Measurements from ENCODE around the gene TSNAXIP1.

DNA sequence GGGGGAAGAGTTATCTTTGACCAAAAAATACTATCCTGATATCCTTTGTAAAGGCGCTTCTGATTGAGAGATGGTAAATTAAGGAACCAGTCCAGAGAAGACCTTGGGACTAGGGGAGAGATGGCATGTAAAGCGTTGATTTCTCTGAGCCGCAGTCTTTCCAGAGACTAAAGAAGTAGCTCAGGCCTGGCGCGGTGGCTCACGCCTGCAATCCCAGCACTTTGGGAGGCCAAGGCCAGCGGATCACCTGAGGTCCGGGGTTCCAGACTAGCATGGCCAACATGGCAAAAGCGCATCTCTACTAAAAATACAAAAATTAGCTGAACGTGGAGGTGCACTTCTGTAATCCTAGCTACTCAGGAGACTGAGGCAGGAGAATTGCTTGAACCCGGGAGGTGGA is 41.4 kb downstream of the TSNAXIP1 start:
- no peak for TF ChIP-seq CEBPB (IDR thresholded peaks at IDR 0.05)
- TF ChIP-seq ZBTB7A (IDR thresholded peaks at IDR 0.05; ENCODE audit: low read depth) = no peak
- TF ChIP-seq TAF1 (IDR thresholded peaks at IDR 0.05; ENCODE audit: low read depth) = no peak
- no peak for TF ChIP-seq RAD21 (IDR thresholded peaks at IDR 0.05; ENCODE audit: low read depth)
- TF ChIP-seq YY1 (IDR thresholded peaks at IDR 0.05; ENCODE audit: low read depth) = no peak
- TF ChIP-seq, protein P1, sequence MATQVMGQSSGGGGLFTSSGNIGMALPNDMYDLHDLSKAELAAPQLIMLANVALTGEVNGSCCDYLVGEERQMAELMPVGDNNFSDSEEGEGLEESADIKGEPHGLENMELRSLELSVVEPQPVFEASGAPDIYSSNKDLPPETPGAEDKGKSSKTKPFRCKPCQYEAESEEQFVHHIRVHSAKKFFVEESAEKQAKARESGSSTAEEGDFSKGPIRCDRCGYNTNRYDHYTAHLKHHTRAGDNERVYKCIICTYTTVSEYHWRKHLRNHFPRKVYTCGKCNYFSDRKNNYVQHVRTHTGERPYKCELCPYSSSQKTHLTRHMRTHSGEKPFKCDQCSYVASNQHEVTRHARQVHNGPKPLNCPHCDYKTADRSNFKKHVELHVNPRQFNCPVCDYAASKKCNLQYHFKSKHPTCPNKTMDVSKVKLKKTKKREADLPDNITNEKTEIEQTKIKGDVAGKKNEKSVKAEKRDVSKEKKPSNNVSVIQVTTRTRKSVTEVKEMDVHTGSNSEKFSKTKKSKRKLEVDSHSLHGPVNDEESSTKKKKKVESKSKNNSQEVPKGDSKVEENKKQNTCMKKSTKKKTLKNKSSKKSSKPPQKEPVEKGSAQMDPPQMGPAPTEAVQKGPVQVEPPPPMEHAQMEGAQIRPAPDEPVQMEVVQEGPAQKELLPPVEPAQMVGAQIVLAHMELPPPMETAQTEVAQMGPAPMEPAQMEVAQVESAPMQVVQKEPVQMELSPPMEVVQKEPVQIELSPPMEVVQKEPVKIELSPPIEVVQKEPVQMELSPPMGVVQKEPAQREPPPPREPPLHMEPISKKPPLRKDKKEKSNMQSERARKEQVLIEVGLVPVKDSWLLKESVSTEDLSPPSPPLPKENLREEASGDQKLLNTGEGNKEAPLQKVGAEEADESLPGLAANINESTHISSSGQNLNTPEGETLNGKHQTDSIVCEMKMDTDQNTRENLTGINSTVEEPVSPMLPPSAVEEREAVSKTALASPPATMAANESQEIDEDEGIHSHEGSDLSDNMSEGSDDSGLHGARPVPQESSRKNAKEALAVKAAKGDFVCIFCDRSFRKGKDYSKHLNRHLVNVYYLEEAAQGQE (IDR thresholded peaks at IDR 0.05; ENCODE audit: low read depth) = no peak
- TF ChIP-seq, protein P2, sequence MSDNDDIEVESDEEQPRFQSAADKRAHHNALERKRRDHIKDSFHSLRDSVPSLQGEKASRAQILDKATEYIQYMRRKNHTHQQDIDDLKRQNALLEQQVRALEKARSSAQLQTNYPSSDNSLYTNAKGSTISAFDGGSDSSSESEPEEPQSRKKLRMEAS (IDR thresholded peaks at IDR 0.05) = no peak
- TF ChIP-seq TCF12 (IDR thresholded peaks at IDR 0.05; ENCODE audit: low read depth) = no peak
- no peak for TF ChIP-seq FOXM1 (IDR thresholded peaks at IDR 0.05; ENCODE audit: borderline replicate concordance, low read depth)
- no peak for TF ChIP-seq EP300 (IDR thresholded peaks at IDR 0.05; ENCODE audit: borderline replicate concordance)
- TF ChIP-seq EGR1 (IDR thresholded peaks at IDR 0.05) = no peak
- TF ChIP-seq TEAD4 (IDR thresholded peaks at IDR 0.05) = no peak
- TF ChIP-seq, protein P3, sequence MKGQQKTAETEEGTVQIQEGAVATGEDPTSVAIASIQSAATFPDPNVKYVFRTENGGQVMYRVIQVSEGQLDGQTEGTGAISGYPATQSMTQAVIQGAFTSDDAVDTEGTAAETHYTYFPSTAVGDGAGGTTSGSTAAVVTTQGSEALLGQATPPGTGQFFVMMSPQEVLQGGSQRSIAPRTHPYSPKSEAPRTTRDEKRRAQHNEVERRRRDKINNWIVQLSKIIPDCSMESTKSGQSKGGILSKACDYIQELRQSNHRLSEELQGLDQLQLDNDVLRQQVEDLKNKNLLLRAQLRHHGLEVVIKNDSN (IDR thresholded peaks at IDR 0.05) = no peak

Data from Ishikawa (cell line).